Right atrium auricular region (tissue), 2 donors: ENCODE data around the gene TFCP2L1. TPM values are rescaled to one million over a fixed set of nuclear protein-coding genes. Genes with fewer than 3 reads are reported as not detected.

Experiments
- DNase-seq: peaks from one replicate; pipeline ENCODE4 v3.0.0-alpha.2; 2019; ENCODE audit warnings: low spot score
- H3K27ac ChIP-seq, 2 donors: fragments of 200-600 bp; sonication (generic); 1 replicate in 1 of 2; 2 replicates in 1 of 2; pipeline ENCODE4 v1.5.1; 2016 to 2019
- H3K27me3 ChIP-seq, 2 donors: fragments of 200-600 bp; sonication (generic); one replicate each; pipeline versions ENCODE4 v1.5.1 to v1.6.0; 2017 to 2019
- H3K36me3 ChIP-seq: fragments of 200-600 bp; sonication (generic); one replicate; pipeline ENCODE4 v1.5.1; 2016
- H3K4me1 ChIP-seq, 2 donors: fragments of 200-600 bp; sonication (generic); one replicate each; pipeline versions ENCODE4 v1.5.1 to v1.6.0; 2017 to 2019
- H3K4me3 ChIP-seq, 2 donors: fragments of 200-600 bp; sonication (generic); 1 replicate in 1 of 2; 2 replicates in 1 of 2; pipeline ENCODE4 v1.5.1; 2017 to 2019; ENCODE audit warnings: mild to moderate bottlenecking in 1 of 2, moderate library complexity in 1 of 2
- H3K9me3 ChIP-seq, 2 donors: fragments of 200-600 bp; sonication (generic); one replicate each; pipeline ENCODE4 v1.5.1; 2019
- CTCF ChIP-seq, 2 donors: fragments of 200-600 bp; sonication (generic); IDR thresholded peaks; one replicate each; pipeline ENCODE4 v1.5.1; 2019; ENCODE audit warnings: antibody characterized with exemption in 2 of 2
- total RNA-seq, 2 donors: library from RNA; depleted of rRNA; stranded (reverse); fragments of >200 nt; gene quantifications; one replicate each; pipeline ENCODE4 v1.1.0, GENCODE V29; 2016

TFCP2L1 gene
- total RNA-seq, 2 donors from 2014 or later: 0.28 to 0.44 TPM

GRCh38 chr2:121287146-121287798, 2.3 kb upstream of the TFCP2L1 start:
- no peaks in the 10 kb centered on the region for H3K36me3 ChIP-seq
- no peak for TF ChIP-seq CTCF (IDR thresholded peaks at IDR 0.05)
- no peaks in the 10 kb centered on the region for H3K9me3 ChIP-seq
- no peak overlapping the region for H3K27ac ChIP-seq
- H3K4me3 ChIP-seq: no peak overlapping the region
- no peaks in the 10 kb centered on the region for H3K27me3 ChIP-seq
- peak; percentile 59 for DNase-seq
- H3K4me1 ChIP-seq: peaks cover 0 to 12% of the 10 kb centered on the region in 2 donors

- no peaks in the 10 kb centered on the region for H3K9me3 ChIP-seq
- H3K36me3 ChIP-seq: no peaks in the 10 kb centered on the region
- DNase-seq: no peak
- no peak overlapping the region for H3K4me3 ChIP-seq
- H3K4me1 ChIP-seq: peaks cover 0 to 12% of the 10 kb centered on the region in 2 donors
- H3K27me3 ChIP-seq: no peaks in the 10 kb centered on the region
- H3K27ac ChIP-seq: no peak overlapping the region
- no peak for TF ChIP-seq CTCF (IDR thresholded peaks at IDR 0.05)
These were observed 1.5 kb upstream of the TFCP2L1 start for GRCh38 chr2:121286506-121286905.

GRCh38 chr2:121285926-121286325, 924 bp upstream of the TFCP2L1 start:
- H3K4me3 ChIP-seq: no peak overlapping the region
- no peaks in the 10 kb centered on the region for H3K27me3 ChIP-seq
- H3K4me1 ChIP-seq: peaks cover 0 to 12% of the 10 kb centered on the region in 2 donors
- H3K27ac ChIP-seq: no peak overlapping the region
- DNase-seq: no peak
- H3K36me3 ChIP-seq: no peaks in the 10 kb centered on the region
- TF ChIP-seq CTCF (IDR thresholded peaks at IDR 0.05): no peak
- H3K9me3 ChIP-seq: no peaks in the 10 kb centered on the region

- TF ChIP-seq CTCF (IDR thresholded peaks at IDR 0.05): no peak
- Histone ChIP-seq H3K27me3 (no peaks in the 10 kb centered on the region), H3K27ac (no peak overlapping the region), H3K9me3 (no peaks in the 10 kb centered on the region), H3K36me3 (no peaks in the 10 kb centered on the region), H3K4me3 (peak overlapping the region; percentile 27 to 48), H3K4me1 (peaks cover 0 to 12% of the 10 kb centered on the region in 2 donors)
- no peak for DNase-seq
These were observed 1.1 kb downstream of the TFCP2L1 start for GRCh38 chr2:121283670-121284462.

GRCh38 chr2:121282800-121283385, 2.1 kb downstream of the TFCP2L1 start:
- Histone ChIP-seq H3K27me3 (no peaks in the 10 kb centered on the region), H3K4me1 (peaks cover 0 to 12% of the 10 kb centered on the region in 2 donors), H3K36me3 (no peaks in the 10 kb centered on the region), H3K4me3 (no peak overlapping the region), H3K9me3 (no peaks in the 10 kb centered on the region), H3K27ac (no peak overlapping the region)
- DNase-seq: no peak
- no peak for TF ChIP-seq CTCF (IDR thresholded peaks at IDR 0.05)
